IgD-negative memory B cell (primary cell): Measurements from ENCODE around the gene ADPRH. TPM values are rescaled to one million over a fixed set of nuclear protein-coding genes. Genes with fewer than 3 reads are reported as not detected.

ENCODE experiments used
- H3K27ac Mint-ChIP-seq, 3 donors: one replicate each; pipeline ENCODE4 v1.8.0; 2020 to 2022; ENCODE audit warnings: mild to moderate bottlenecking in 3 of 3, mixed read lengths in 3 of 3, moderate library complexity in 1 of 3
- H3K27me3 Mint-ChIP-seq: one replicate; pipeline ENCODE4 v1.8.0; 2021; ENCODE audit warnings: mixed read lengths
- H3K36me3 Mint-ChIP-seq: one replicate; pipeline ENCODE4 v1.8.0; 2020; ENCODE audit warnings: mild to moderate bottlenecking, mixed read lengths
- H3K4me1 Mint-ChIP-seq, 3 donors: one replicate each; pipeline ENCODE4 v1.8.0; 2020 to 2022; ENCODE audit warnings: mixed read lengths in 3 of 3, mild to moderate bottlenecking in 1 of 3
- H3K4me3 Mint-ChIP-seq, 4 donors: one replicate each; pipeline ENCODE4 v1.8.0; 2020 to 2022; ENCODE audit warnings: mild to moderate bottlenecking in 4 of 4, mixed read lengths in 4 of 4, moderate library complexity in 3 of 4
- H3K9me3 Mint-ChIP-seq, 3 donors: one replicate each; pipeline ENCODE4 v1.8.0; 2020 to 2021; ENCODE audit warnings: mixed read lengths in 3 of 3, mild to moderate bottlenecking in 1 of 3
- polyA plus RNA-seq: library from polyadenylated mRNA; unstranded; fragments of 300-500 nt; fragmentation: Illumina TruSeq; gene quantifications from one replicate; pipeline ENCODE4 v1.2.3, GENCODE V29; 2021

ADPRH gene
- polyA plus RNA-seq, 1 donor from 2014 or later, result 29.2 TPM

DNA sequence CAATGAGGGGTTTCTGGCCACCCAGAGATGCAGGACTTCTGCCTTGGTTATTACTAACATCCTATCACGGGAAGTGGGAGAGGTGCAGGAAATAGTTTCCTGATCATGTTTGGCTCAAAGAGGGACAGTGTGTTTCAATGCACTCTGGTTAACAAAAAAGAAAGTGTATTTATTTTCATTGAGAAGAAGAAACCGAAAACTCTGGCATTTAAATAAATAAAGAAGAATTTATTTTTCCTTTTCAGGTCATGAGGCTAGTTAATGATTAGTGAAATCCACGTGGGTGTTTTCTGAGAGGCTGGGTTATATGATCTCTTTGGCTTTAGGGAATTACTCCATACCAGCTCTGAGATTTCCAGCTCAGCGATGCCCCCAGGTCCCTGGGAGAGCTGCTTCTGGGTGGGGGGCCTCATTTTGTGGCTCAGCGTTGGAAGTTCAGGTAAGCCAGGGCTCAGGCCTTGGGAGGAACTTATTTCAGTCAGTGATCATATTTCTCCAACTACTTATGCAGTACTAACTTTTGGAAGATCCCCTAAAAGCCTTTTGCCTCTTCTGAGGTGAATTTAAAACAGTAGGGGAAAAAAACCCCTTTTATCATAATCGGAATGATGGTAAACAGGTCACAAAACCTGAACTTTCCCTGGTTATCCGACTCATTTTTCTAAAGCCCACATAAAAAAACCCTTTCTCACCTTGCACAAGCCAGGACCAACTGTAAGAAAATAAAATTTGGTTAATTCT, 18.4 kb downstream of the ADPRH start, which contains the start of gene PLA1A:
Gene PLA1A, plus strand, starts transcription at position 338 of the 741 bp plus-strand sequence. Its CDS starts 29 bp downstream, at position 367.
- H3K36me3 Mint-ChIP-seq, result no peaks in the 10 kb centered on the region
- peaks cover 26 to 37% (median 36%) of the 10 kb centered on the region in 3 donors for H3K4me1 Mint-ChIP-seq
- no peaks in the 10 kb centered on the region for H3K9me3 Mint-ChIP-seq
- no peaks in the 10 kb centered on the region for H3K27me3 Mint-ChIP-seq
- peak within 1 kb of the TSS in 1 of 3 donors; percentile 7 for H3K27ac Mint-ChIP-seq
- no peak within 1 kb of the TSS for H3K4me3 Mint-ChIP-seq

DNA sequence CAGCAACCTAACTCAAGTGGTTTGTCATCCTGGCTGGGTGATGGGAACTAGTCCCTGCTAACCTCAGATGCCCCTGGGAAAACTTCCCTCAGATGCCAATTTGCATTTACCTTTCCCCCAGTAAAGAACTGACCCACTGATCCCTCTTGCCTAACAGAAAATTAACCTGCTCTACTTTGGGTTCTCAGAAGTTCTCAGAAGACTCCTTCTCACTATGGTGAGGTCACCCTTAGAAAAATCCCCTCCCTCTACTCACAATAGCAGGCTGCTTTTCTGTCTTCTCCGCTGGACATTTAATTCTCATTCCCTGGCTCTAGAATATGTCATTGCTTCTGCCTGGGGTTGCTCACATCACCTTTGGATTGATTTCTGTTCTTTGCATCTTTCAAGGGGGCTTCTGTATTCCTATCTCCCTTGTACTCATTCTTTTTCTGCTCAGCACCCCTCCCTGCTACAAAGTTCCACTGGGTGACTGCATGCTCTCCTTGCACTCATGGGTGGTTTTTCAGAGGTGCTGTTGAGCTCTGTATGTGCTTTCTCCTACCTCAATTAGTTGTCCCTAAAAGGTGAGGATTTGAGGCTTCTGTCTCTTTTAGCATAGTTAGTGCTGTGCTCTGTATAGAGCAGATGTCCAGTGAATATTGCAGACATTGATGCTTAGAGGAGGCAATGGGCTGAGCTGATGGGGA, 19.3 kb downstream of the ADPRH start:
- Mint-ChIP-seq H3K9me3 (no peaks in the 10 kb centered on the region), H3K27me3 (no peaks in the 10 kb centered on the region), H3K36me3 (no peaks in the 10 kb centered on the region), H3K4me1 (peaks cover 26 to 37% (median 36%) of the 10 kb centered on the region in 3 donors), H3K27ac (peak overlapping the region in 1 of 3 donors; percentile 7), H3K4me3 (no peak overlapping the region)

DNA sequence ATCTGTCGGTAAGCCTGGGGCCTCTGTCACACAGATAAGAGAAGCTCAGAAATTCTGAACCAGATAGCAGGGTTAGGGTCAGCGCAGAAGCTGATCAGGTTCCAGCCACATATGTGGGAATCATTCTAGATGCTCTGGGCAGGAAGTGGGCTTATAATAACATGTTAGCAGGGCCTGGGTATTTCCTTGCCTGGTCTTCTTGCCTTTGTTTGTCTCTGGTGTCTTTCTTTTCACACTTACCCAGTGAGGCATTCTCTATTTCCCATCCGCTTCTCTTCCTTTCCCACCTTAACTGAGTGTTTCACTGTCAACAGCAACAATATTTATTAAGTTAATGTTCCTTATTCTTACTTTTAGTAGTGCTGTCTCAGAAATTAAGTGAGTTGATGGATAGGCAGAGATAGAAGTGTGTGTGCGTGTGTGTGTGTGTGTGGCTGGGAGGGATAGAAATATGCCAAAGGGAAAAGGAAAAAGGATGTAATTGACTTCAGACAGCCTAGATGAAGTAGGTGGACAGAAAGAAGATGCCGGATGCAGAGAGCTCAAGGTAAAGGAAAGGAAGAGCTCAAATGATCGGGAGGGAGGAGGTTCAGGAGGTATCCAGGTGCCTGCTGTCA, 20.4 kb downstream of the ADPRH start:
- Mint-ChIP-seq H3K27me3 (no peaks in the 10 kb centered on the region), H3K4me3 (no peak overlapping the region), H3K27ac (no peak overlapping the region), H3K9me3 (no peaks in the 10 kb centered on the region), H3K4me1 (peaks cover 26 to 37% (median 36%) of the 10 kb centered on the region in 3 donors), H3K36me3 (no peaks in the 10 kb centered on the region)

DNA sequence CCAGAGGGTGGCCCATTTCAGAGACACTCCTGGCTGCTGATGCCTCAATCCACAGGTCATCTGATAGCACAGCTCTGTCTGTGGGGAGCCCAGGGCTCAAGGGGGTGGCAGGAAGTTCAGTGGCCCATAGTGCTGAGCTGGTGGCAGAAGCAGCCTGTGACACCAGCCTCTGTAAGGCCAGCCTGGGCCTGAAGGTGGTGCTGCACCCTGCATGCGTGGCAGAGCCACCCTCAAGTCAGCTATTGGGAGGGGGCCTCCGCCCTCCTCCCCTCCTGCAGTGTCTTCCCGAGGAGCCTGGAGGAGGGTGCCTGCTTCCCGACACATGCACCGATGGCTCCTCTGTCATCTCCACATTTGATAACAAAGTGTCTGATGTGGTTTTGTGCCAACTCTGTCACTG, 21.4 kb downstream of the ADPRH start:
- no peaks in the 10 kb centered on the region for H3K27me3 Mint-ChIP-seq
- H3K36me3 Mint-ChIP-seq, result no peaks in the 10 kb centered on the region
- no peak overlapping the region for H3K27ac Mint-ChIP-seq
- H3K4me3 Mint-ChIP-seq, result no peak overlapping the region
- H3K4me1 Mint-ChIP-seq, result peaks cover 25 to 36% (median 35%) of the 10 kb centered on the region in 3 donors
- H3K9me3 Mint-ChIP-seq, result no peaks in the 10 kb centered on the region

DNA sequence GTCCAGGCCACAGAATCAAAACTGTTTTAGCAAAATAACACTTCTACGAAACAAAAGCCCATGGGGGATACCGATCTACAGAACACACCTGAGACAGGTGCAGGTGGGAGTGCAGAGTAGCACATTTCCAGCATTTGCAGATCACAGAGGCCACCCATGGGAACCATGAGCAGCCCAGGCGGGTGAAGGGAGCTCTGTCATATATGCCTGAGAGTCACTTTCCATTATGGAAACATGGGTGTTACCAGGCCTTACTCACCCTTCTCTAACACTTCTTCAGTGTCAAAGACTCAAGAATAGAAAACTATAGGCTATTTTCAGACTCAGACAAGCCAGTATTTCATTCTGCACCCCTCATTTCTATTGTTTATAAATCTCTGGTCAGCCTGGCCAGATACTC, 21.9 kb downstream of the ADPRH start:
- no peaks in the 10 kb centered on the region for H3K9me3 Mint-ChIP-seq
- H3K4me1 Mint-ChIP-seq, result peaks cover 21 to 31% (median 30%) of the 10 kb centered on the region in 3 donors
- H3K4me3 Mint-ChIP-seq, result no peak overlapping the region
- H3K27ac Mint-ChIP-seq, result no peak overlapping the region
- H3K36me3 Mint-ChIP-seq, result no peaks in the 10 kb centered on the region
- no peaks in the 10 kb centered on the region for H3K27me3 Mint-ChIP-seq

DNA sequence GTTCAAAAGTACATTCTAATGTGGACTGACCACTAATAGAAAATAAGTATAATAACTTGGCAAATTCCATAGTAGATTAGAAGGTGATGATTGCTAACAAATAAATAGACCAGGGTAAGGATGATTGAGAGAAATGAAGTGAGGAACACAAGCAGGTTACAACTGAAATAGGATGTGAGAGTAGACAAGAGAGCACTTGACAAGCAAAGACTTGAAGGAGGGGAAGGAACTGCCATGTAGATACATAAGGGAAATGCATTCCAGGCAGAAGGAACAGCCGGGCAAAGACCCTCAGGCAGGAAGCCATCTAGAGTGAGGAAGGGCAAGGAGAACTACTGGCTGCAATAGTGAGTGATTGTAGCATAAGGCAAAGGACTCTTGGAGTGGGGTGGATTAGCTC, 23.4 kb downstream of the ADPRH start:
- Mint-ChIP-seq H3K27ac (no peak overlapping the region), H3K4me3 (no peak overlapping the region), H3K4me1 (peaks cover 10 to 21% (median 19%) of the 10 kb centered on the region in 3 donors), H3K27me3 (no peaks in the 10 kb centered on the region), H3K36me3 (no peaks in the 10 kb centered on the region), H3K9me3 (no peaks in the 10 kb centered on the region)

DNA sequence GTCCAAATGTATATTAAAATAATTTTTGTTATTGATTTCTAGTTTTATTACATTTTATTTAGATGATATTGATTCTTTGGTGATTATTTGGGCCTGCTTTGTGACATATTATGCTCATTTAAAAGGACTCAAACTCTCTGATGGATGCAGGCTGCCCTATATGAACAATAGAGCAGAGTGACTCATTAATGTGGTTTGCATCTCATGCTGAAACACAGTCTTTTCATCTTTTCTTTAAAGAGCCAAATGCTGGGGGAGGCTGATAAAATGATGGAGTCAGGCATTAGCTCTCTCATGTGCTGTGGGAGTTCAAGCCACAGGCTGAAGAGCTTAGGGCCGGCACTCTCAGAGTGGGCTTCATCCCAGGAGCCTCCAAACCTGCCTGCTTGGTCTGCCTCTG, 25.6 kb downstream of the ADPRH start:
- H3K9me3 Mint-ChIP-seq, result no peaks in the 10 kb centered on the region
- H3K36me3 Mint-ChIP-seq, result peaks cover 1% of the 10 kb centered on the region
- H3K27ac Mint-ChIP-seq, result no peak overlapping the region
- no peaks in the 10 kb centered on the region for H3K27me3 Mint-ChIP-seq
- peaks cover 0 to 6% (median 4%) of the 10 kb centered on the region in 3 donors for H3K4me1 Mint-ChIP-seq
- no peak overlapping the region for H3K4me3 Mint-ChIP-seq

DNA sequence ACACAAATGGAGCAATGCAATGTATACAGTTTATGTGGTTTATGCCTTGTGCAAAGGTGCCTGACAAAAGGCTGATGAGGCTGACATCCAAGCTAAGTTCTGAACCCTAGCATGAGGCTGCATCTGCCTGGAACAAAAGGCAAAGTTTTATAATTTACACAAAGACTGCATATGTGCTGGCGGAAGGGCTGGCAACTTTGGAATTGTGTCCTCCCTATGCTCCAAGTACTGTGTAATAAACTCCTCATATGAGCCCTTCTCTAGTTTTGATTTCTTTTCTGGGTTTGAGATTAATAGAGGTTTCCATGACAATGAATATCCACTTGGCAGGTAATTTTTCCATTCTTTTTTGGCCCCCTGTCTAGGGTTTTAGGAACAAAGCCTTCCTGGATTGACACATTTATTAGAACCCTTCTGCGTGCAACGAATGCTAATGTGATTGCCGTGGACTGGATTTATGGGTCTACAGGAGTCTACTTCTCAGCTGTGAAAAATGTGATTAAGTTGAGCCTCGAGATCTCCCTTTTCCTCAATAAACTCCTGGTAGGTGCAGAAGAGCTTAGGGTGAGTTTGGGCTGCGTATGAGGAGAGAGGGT, 29.2 kb downstream of the ADPRH start:
- H3K27ac Mint-ChIP-seq, result no peak overlapping the region
- H3K36me3 Mint-ChIP-seq, result peaks cover 1% of the 10 kb centered on the region
- H3K9me3 Mint-ChIP-seq, result peaks cover 0 to 2% (median 0%) of the 10 kb centered on the region in 3 donors
- no peaks in the 10 kb centered on the region for H3K27me3 Mint-ChIP-seq
- no peaks in the 10 kb centered on the region for H3K4me1 Mint-ChIP-seq
- no peak overlapping the region for H3K4me3 Mint-ChIP-seq

DNA sequence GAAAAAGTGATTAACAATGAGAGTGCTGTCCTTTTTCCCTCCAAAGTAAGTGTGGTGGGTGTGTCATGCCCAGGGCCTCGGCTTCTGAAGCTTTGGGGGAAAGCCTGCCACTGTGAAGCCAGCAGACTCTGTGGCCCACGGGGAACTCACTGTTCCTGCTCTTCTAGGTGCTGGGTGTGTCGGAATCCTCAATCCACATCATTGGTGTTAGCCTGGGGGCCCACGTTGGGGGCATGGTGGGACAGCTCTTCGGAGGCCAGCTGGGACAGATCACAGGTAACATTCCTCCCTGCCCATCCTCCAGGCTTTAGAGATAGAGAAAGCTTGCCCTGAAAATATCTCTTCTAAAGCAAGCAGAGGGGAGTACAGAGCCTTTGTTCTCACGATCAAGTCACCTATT, 30.0 kb downstream of the ADPRH start:
- Mint-ChIP-seq H3K27ac (no peak overlapping the region), H3K36me3 (peaks cover 1% of the 10 kb centered on the region), H3K9me3 (peaks cover 0 to 2% (median 0%) of the 10 kb centered on the region in 3 donors), H3K27me3 (no peaks in the 10 kb centered on the region), H3K4me1 (no peaks in the 10 kb centered on the region), H3K4me3 (no peak overlapping the region)

DNA sequence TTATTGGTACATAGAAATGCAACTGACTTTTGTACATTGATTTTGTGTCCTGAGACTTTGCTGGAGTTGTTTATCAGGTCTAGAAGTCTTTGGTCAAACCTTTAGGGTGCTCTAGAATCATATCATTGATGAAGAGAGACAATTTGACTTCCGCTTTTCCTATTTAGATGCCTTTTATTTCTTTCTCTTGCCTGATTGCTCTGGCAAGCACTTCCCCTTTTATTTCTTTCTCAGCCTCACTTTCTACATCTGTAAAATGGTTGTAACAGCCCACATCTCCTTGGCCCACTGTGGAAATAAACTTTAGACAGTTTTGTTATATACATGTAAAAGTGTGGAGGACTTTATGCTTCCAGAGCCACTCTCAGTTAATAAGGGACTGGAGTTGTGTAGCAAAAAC, 32.4 kb downstream of the ADPRH start:
- Mint-ChIP-seq H3K27ac (no peak overlapping the region), H3K9me3 (peaks cover 0 to 2% (median 0%) of the 10 kb centered on the region in 3 donors), H3K4me3 (no peak overlapping the region), H3K27me3 (no peaks in the 10 kb centered on the region), H3K36me3 (peaks cover 1% of the 10 kb centered on the region), H3K4me1 (no peaks in the 10 kb centered on the region)

DNA sequence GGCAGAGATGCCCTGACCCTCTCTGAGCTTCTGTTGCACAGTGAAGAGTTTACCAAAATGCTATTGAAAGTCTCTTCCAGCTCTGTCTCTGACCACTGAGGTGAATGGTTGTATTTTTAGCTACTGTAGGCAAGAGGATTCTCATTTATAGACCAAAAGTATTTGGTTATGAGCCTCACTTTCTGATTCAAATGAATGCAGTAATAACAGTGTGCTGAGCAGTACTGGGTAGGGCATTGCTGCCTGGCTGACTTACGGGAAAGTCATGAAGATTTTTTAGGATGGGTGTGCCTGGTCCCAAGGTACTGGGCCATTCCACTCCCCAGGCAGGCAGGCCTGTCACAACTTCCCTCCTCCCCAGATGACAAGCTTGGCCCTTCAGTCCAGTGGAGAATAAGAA, 33.9 kb downstream of the ADPRH start:
- Mint-ChIP-seq H3K27ac (no peak overlapping the region), H3K4me3 (no peak overlapping the region), H3K9me3 (peaks cover 0 to 2% (median 0%) of the 10 kb centered on the region in 3 donors), H3K27me3 (no peaks in the 10 kb centered on the region), H3K4me1 (no peaks in the 10 kb centered on the region), H3K36me3 (peaks cover 2% of the 10 kb centered on the region)

DNA sequence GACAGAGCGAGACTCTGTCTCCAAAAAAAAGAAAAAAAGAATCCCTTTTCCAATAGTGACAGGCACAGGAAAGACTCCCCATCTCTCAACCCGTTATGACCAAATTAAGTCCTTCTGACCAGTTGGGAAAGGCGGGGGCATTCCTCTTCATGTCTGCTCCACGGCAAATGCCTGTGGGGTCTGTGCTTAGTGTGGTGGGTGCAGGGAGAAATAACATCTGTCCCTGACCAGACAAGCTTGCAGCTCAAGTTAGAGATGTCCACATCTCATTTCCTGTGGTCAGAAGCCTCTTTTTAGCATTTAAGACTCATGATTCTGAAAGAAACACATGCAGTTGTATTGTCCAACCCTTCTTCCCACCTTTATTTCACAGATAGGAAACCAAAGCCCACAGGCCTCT, 34.6 kb downstream of the ADPRH start:
- peaks cover 0 to 1% (median 0%) of the 10 kb centered on the region in 3 donors for H3K4me1 Mint-ChIP-seq
- H3K36me3 Mint-ChIP-seq, result peaks cover 2% of the 10 kb centered on the region
- no peak overlapping the region for H3K27ac Mint-ChIP-seq
- peaks cover 0 to 2% (median 0%) of the 10 kb centered on the region in 3 donors for H3K9me3 Mint-ChIP-seq
- peaks cover under 1% of the 10 kb centered on the region for H3K27me3 Mint-ChIP-seq
- H3K4me3 Mint-ChIP-seq, result no peak overlapping the region

DNA sequence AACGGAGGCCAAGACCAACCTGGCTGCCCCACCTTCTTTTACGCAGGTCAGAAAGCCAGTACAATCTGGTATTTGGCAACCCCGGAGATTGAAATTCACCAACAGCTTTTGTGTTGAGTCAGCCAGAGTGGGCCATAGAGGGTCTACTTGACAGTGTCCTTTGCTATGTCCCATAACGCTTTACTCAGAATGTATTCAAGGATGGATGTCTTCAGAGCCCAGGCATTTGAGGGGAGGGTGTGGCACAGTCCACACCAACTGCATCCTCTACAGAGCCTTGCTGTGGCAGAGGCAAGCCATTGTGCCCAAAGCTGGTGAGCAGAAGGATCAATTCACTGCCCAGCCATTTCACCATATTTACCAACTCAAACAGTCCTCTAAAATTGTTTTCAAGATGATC, 36.8 kb downstream of the ADPRH start:
- Mint-ChIP-seq H3K9me3 (peaks cover 0 to 2% (median 0%) of the 10 kb centered on the region in 3 donors), H3K27ac (no peak overlapping the region), H3K27me3 (peaks cover 2% of the 10 kb centered on the region), H3K36me3 (peaks cover 2% of the 10 kb centered on the region), H3K4me3 (no peak overlapping the region), H3K4me1 (peaks cover 0 to 6% (median 0%) of the 10 kb centered on the region in 3 donors)

DNA sequence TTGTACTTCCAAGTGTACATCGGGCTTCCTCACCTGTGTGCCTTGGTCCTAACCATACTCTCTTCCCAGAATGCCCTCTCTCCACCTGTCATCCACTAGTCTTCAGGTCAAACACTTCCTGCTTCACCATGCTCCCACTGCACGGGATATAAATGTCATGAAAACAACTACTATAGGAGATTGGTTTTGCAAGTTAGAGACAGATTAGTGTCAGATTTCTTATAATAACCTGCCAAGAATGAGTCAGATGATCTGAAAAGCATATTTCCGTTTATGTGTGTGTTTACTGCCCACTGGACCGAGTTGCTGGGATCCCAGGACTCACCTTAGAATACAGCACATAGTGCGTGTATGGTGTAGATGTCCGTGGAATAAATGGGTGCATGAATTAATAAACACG, 39.8 kb downstream of the ADPRH start:
- Mint-ChIP-seq H3K36me3 (peaks cover 2% of the 10 kb centered on the region), H3K27me3 (peaks cover 2% of the 10 kb centered on the region), H3K9me3 (no peaks in the 10 kb centered on the region), H3K4me3 (peak overlapping the region in 2 of 4 donors; percentile 2 to 13), H3K4me1 (peaks cover 0 to 6% (median 0%) of the 10 kb centered on the region in 3 donors), H3K27ac (peak overlapping the region in 1 of 3 donors; percentile 10)

DNA sequence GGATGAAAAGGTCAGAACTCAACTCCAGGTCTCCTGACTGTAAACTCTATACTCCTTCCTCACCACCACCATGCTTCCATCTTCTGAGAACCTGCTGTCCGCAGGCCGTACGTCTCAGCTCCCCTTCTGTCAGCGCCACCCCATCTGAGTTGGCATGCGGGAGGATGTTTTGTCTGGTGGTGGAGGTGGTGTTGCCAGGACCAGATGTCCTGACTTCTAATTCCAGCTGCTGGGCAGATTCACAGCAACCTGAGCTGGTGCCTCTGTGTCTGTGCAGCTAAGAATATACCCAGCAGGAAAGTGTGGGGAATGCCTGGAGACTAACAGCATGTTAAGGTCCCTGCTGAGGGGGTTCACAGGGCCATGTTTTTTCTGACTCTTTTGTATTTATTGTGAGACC, 41.6 kb downstream of the ADPRH start:
- no peaks in the 10 kb centered on the region for H3K9me3 Mint-ChIP-seq
- H3K27me3 Mint-ChIP-seq, result peaks cover 2% of the 10 kb centered on the region
- peak overlapping the region in 1 of 3 donors; percentile 81 for H3K27ac Mint-ChIP-seq

More for the DNA sequence above, 41.6 kb downstream of the ADPRH start:
- H3K36me3 Mint-ChIP-seq, result peaks cover 2% of the 10 kb centered on the region
- peaks cover 5 to 11% (median 9%) of the 10 kb centered on the region in 3 donors for H3K4me1 Mint-ChIP-seq
- no peak overlapping the region for H3K4me3 Mint-ChIP-seq
